ENCODE results near the gene ATP1A1. TPM values are rescaled to one million over a fixed set of nuclear protein-coding genes. Genes with fewer than 3 reads are reported as not detected.

The ATP1A1 gene
- total and polyA plus RNA-seq, 2 experiments from 2014 or later, result 117 to 202 TPM

DNA sequence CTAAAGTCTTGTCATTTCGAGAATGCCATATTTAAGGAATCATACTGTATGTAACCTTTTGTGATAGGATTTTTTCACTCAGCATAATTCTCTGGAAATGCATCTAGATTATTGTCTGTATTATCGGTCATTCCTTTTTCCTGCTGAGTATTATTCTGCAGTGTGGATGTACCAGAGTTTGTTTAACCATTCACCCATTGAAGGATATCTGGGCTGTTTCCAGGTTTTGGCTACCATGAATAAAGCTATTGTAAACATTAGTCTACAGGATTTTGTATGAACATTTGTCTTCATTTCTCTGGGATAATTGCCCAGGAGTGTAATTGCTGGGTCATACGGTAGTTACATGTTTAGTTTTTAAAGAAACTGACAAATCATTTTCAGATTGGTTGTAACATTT, 61.8 kb downstream of the ATP1A1 start:
- DNase-seq (ENCODE audit: low spot score) (no peak), ATAC-seq (no peak)
- H4K20me1 ChIP-seq (replicated peaks; ENCODE audit: insufficient read depth), result no peaks in the 10 kb centered on the region
- no peaks in the 10 kb centered on the region for H3K36me3 ChIP-seq (ENCODE audit: insufficient read depth)
- no peaks in the 10 kb centered on the region for H3K4me1 ChIP-seq (ENCODE audit: insufficient read depth)
- no peak overlapping the region for H3K4me3 ChIP-seq
- TF ChIP-seq, protein P1, sequence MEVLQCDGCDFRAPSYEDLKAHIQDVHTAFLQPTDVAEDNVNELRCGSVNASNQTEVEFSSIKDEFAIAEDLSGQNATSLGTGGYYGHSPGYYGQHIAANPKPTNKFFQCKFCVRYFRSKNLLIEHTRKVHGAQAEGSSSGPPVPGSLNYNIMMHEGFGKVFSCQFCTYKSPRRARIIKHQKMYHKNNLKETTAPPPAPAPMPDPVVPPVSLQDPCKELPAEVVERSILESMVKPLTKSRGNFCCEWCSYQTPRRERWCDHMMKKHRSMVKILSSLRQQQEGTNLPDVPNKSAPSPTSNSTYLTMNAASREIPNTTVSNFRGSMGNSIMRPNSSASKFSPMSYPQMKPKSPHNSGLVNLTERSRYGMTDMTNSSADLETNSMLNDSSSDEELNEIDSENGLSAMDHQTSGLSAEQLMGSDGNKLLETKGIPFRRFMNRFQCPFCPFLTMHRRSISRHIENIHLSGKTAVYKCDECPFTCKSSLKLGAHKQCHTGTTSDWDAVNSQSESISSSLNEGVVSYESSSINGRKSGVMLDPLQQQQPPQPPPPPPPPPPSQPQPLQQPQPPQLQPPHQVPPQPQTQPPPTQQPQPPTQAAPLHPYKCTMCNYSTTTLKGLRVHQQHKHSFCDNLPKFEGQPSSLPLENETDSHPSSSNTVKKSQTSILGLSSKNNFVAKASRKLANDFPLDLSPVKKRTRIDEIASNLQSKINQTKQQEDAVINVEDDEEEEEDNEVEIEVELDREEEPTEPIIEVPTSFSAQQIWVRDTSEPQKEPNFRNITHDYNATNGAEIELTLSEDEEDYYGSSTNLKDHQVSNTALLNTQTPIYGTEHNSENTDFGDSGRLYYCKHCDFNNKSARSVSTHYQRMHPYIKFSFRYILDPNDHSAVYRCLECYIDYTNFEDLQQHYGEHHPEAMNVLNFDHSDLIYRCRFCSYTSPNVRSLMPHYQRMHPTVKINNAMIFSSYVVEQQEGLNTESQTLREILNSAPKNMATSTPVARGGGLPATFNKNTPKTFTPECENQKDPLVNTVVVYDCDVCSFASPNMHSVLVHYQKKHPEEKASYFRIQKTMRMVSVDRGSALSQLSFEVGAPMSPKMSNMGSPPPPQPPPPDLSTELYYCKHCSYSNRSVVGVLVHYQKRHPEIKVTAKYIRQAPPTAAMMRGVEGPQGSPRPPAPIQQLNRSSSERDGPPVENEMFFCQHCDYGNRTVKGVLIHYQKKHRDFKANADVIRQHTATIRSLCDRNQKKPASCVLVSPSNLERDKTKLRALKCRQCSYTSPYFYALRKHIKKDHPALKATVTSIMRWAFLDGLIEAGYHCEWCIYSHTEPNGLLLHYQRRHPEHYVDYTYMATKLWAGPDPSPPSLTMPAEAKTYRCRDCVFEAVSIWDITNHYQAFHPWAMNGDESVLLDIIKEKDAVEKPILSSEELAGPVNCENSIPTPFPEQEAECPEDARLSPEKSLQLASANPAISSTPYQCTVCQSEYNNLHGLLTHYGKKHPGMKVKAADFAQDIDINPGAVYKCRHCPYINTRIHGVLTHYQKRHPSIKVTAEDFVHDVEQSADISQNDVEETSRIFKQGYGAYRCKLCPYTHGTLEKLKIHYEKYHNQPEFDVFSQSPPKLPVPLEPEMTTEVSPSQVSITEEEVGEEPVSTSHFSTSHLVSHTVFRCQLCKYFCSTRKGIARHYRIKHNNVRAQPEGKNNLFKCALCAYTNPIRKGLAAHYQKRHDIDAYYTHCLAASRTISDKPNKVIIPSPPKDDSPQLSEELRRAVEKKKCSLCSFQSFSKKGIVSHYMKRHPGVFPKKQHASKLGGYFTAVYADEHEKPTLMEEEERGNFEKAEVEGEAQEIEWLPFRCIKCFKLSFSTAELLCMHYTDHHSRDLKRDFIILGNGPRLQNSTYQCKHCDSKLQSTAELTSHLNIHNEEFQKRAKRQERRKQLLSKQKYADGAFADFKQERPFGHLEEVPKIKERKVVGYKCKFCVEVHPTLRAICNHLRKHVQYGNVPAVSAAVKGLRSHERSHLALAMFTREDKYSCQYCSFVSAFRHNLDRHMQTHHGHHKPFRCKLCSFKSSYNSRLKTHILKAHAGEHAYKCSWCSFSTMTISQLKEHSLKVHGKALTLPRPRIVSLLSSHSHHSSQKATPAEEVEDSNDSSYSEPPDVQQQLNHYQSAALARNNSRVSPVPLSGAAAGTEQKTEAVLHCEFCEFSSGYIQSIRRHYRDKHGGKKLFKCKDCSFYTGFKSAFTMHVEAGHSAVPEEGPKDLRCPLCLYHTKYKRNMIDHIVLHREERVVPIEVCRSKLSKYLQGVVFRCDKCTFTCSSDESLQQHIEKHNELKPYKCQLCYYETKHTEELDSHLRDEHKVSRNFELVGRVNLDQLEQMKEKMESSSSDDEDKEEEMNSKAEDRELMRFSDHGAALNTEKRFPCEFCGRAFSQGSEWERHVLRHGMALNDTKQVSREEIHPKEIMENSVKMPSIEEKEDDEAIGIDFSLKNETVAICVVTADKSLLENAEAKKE (CRISPR knock-in tag; IDR thresholded peaks at IDR 0.05), result no peak
- TF ChIP-seq EZH2phosphoT487 (IDR thresholded peaks at IDR 0.05; ENCODE audit: unreplicated experiment) (no peak), CREB1 (CRISPR knock-in tag; IDR thresholded peaks at IDR 0.05; ENCODE audit: low read depth) (no peak), STAT1 (IDR thresholded peaks at IDR 0.05; ENCODE audit: unreplicated experiment) (no peak), EZH2 (IDR thresholded peaks at IDR 0.05; ENCODE audit: low read depth, unreplicated experiment) (no peak), ETS1 (IDR thresholded peaks at IDR 0.05) (no peak)
- H2AFZ ChIP-seq, result no peak overlapping the region
- H3K27me3 Mint-ChIP-seq (ENCODE audit: insufficient read depth, low read depth, poor library complexity), result peaks cover 4% of the 10 kb centered on the region
- no peaks in the 10 kb centered on the region for H3K79me2 ChIP-seq (replicated peaks; ENCODE audit: insufficient read depth)
- H3K4me1 Mint-ChIP-seq, result peaks cover 3% of the 10 kb centered on the region; the same call in 2 of the 3 replicates
- H3K4me3 Mint-ChIP-seq, result no peak overlapping the region
- H3K9me3 Mint-ChIP-seq, result no peaks in the 10 kb centered on the region; the same call in 2 of the 3 replicates
- no peak overlapping the region for H3K27ac ChIP-seq (ENCODE audit: low read depth)
- H3K4me2 ChIP-seq, result no peak overlapping the region
- no peaks in the 10 kb centered on the region for H3K9me2 ChIP-seq (ENCODE audit: insufficient read depth)
- no peaks in the 10 kb centered on the region for H3K27me3 ChIP-seq (ENCODE audit: insufficient read depth)
- no peaks in the 10 kb centered on the region for H3K36me3 Mint-ChIP-seq (ENCODE audit: low read depth)
- H3K27ac Mint-ChIP-seq, result no peak overlapping the region
- no peaks in the 10 kb centered on the region for H3F3A ChIP-seq (replicated peaks; ENCODE audit: low read depth)
